ENCODE results near the gene COQ3. TPM values are rescaled to one million over a fixed set of nuclear protein-coding genes. Genes with fewer than 3 reads are reported as not detected.

The COQ3 gene
- total RNA-seq, 2 experiments from 2014 or later: 1.8 to 2.2 TPM

DNA sequence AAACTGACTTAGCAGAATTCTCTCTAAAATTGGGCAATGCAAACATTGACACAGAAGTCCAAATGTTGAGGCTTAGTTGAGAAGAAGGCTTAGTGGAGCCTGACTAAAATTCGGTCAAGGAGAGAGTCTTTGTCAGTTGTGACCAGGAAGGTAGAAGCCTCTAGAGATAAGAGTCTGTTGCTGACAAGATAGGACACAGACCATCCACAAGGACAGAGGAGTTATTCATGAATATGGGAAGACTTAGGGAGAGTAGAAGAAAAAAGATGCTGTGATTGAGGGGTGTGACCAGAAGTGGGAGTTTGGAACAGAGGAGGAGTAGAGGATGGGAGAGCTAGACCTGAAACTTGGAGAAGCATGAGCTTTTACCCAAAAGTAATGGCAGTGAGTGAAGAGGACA is 37.4 kb downstream of the COQ3 start:
- Histone ChIP-seq H3K36me3 (ENCODE audit: insufficient read depth, low read length) (no peaks in the 10 kb centered on the region), H3K4me3 (ENCODE audit: low read length) (no peak overlapping the region), H3K27ac (ENCODE audit: low read depth in 1 of 2, low read length in 2 of 2) (no peak overlapping the region), H3K4me1 (ENCODE audit: insufficient read depth, low read length) (no peaks in the 10 kb centered on the region), H3K27me3 (ENCODE audit: control insufficient read depth in 1 of 2, insufficient read depth in 2 of 2, low read length in 2 of 2) (peaks cover 11 to 18% of the 10 kb centered on the region in 2 experiments), H3K9me3 (ENCODE audit: control insufficient read depth in 1 of 2, insufficient read depth in 1 of 2, low read length in 2 of 2) (no peaks in the 10 kb centered on the region)
- intact Hi-C loops (cut with DNase I, micrococcal nuclease): no loop called here
- ATAC-seq (ENCODE audit: poor library complexity) (no peak), DNase-seq (no peak)
- Mint-ChIP-seq H3K27ac (no peak overlapping the region), H3K36me3 (ENCODE audit: low read depth) (no peaks in the 10 kb centered on the region), H3K27me3 (peaks cover 81% of the 10 kb centered on the region), H3K4me3 (no peak overlapping the region), H3K9me3 (no peaks in the 10 kb centered on the region), H3K4me1 (ENCODE audit: low read depth) (no peaks in the 10 kb centered on the region)
- ChIA-PET POLR2A (no interaction called here), CTCF (no interaction called here)
- TF ChIP-seq, protein P1, sequence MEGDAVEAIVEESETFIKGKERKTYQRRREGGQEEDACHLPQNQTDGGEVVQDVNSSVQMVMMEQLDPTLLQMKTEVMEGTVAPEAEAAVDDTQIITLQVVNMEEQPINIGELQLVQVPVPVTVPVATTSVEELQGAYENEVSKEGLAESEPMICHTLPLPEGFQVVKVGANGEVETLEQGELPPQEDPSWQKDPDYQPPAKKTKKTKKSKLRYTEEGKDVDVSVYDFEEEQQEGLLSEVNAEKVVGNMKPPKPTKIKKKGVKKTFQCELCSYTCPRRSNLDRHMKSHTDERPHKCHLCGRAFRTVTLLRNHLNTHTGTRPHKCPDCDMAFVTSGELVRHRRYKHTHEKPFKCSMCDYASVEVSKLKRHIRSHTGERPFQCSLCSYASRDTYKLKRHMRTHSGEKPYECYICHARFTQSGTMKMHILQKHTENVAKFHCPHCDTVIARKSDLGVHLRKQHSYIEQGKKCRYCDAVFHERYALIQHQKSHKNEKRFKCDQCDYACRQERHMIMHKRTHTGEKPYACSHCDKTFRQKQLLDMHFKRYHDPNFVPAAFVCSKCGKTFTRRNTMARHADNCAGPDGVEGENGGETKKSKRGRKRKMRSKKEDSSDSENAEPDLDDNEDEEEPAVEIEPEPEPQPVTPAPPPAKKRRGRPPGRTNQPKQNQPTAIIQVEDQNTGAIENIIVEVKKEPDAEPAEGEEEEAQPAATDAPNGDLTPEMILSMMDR (IDR thresholded peaks at IDR 0.05): no peak

DNA sequence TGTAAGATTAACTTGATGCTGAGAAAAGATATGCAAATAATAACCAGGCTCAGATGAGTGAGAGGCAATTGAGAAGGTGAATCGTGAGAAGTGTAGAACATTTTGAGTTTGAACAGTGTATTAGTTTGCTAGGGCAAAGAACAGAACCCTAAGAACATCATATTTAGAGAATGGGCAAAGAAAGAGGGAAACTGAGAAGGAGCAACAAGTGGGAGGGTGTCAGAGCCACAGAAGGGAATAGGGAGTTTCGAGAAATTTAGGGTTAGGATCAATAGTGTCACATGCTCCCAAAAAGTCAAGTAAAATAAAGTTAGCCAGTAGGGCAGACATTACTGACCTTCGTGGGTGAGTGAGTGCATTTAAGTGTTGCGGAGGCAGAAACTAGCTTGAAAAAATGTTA is 39.0 kb downstream of the COQ3 start:
- Histone ChIP-seq H3K27me3 (ENCODE audit: control insufficient read depth in 1 of 2, insufficient read depth in 2 of 2, low read length in 2 of 2) (peaks cover 27 to 28% of the 10 kb centered on the region in 2 experiments), H3K4me1 (ENCODE audit: insufficient read depth, low read length) (peaks cover under 1% of the 10 kb centered on the region), H3K9me3 (ENCODE audit: control insufficient read depth in 1 of 2, insufficient read depth in 1 of 2, low read length in 2 of 2) (no peaks in the 10 kb centered on the region), H3K27ac (ENCODE audit: low read depth in 1 of 2, low read length in 2 of 2) (no peak overlapping the region), H3K4me3 (ENCODE audit: low read length) (no peak overlapping the region), H3K36me3 (ENCODE audit: insufficient read depth, low read length) (no peaks in the 10 kb centered on the region)
- Mint-ChIP-seq H3K4me1 (ENCODE audit: low read depth) (peaks cover 5% of the 10 kb centered on the region), H3K27me3 (peaks cover 82% of the 10 kb centered on the region), H3K4me3 (no peak overlapping the region), H3K27ac (no peak overlapping the region), H3K9me3 (no peaks in the 10 kb centered on the region), H3K36me3 (ENCODE audit: low read depth) (no peaks in the 10 kb centered on the region)
- no peak for ATAC-seq (ENCODE audit: poor library complexity)
- POLR2A ChIA-PET: no interaction called here
- intact Hi-C loops (cut with DNase I, micrococcal nuclease): no loop called here
- no peak for DNase-seq
- TF ChIP-seq, protein P1 (IDR thresholded peaks at IDR 0.05): no peak
- CTCF ChIA-PET: interaction anchor here (0.6 kb wide), 1 partner anchor 186 kb away, joined by 3 read pairs; no protein-coding TSS in a partner anchor

- Histone ChIP-seq H3K4me3 (ENCODE audit: low read length) (no peak overlapping the region), H3K9me3 (ENCODE audit: control insufficient read depth in 1 of 2, insufficient read depth in 1 of 2, low read length in 2 of 2) (no peaks in the 10 kb centered on the region), H3K27ac (ENCODE audit: low read depth in 1 of 2, low read length in 2 of 2) (no peak overlapping the region), H3K36me3 (ENCODE audit: insufficient read depth, low read length) (no peaks in the 10 kb centered on the region), H3K27me3 (ENCODE audit: control insufficient read depth in 1 of 2, insufficient read depth in 2 of 2, low read length in 2 of 2) (peaks cover 38 to 43% of the 10 kb centered on the region in 2 experiments), H3K4me1 (ENCODE audit: insufficient read depth, low read length) (peaks cover 6% of the 10 kb centered on the region)
- Mint-ChIP-seq H3K36me3 (ENCODE audit: low read depth) (no peaks in the 10 kb centered on the region), H3K4me3 (no peak overlapping the region), H3K9me3 (no peaks in the 10 kb centered on the region), H3K27me3 (peaks cover 81% of the 10 kb centered on the region), H3K4me1 (ENCODE audit: low read depth) (peaks cover 5% of the 10 kb centered on the region), H3K27ac (no peak overlapping the region)
- DNase-seq (no peak), ATAC-seq (ENCODE audit: poor library complexity) (no peak)
- TF ChIP-seq, protein P1 (IDR thresholded peaks at IDR 0.05): no peak
- intact Hi-C loops (cut with DNase I, micrococcal nuclease): no loop called here
- POLR2A ChIA-PET: no interaction called here
- CTCF ChIA-PET: interaction anchor here (1.5 kb wide), 1 partner anchor 23 kb away, joined by 5 read pairs; no protein-coding TSS in a partner anchor
Observed at GRCh38 chr6:99353126-99353525, 40.9 kb downstream of the COQ3 start.
